HG03159 (cell line): ENCODE data around the gene HOXC11.

Experiments used
- ATAC-seq: cut with Tn5 transposase; IDR thresholded peaks from one replicate; pipeline ENCODE4 v1.9.1; 2021; ENCODE audit warnings: mild to moderate bottlenecking, moderate library complexity; ENCODE audit not compliant: unreplicated experiment

Gene HOXC11

DNA sequence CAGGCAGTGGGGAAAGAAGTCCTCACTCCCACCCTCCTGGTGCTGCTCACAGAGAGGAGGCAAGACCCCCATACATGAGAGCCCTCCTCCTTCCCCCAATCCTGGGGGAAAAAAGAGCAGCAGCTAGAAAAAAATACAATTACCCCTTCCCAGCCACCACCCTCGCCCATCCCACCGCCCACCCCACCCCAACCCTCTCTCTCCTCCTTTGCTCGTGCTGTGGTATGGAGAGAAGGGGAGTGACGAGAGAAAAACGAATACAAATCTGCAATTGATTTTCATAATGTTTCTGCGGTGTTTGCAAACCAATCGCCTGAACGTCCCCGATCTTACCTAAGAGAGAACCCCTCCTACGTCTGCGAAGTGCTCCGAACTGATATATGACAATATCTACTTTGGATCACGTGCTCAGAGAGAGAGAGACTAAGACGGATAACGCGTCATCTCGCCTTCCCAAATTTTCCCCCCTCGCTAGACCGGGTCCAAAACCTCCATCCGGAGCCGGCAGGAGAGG lies at the start of gene HOXC11:
Gene HOXC11 (plus strand): TSS at position 405 of the 514 bp plus-strand sequence. CDS start 116 bp downstream, outside the sequence.
- no peak for ATAC-seq

GRCh38 chr12:53924521-53925405 lies 48.2 kb upstream of the HOXC11 start:
- ATAC-seq, result no peak

GRCh38 chr12:53927220-53928029 lies 45.5 kb upstream of the HOXC11 start:
- no peak for ATAC-seq

- no peak for ATAC-seq
These were observed 44.7 kb upstream of the HOXC11 start for GRCh38 chr12:53928054-53928835.

GRCh38 chr12:53929527-53929926 lies 43.4 kb upstream of the HOXC11 start:
- no peak for ATAC-seq

- no peak for ATAC-seq
These were observed 42.2 kb upstream of the HOXC11 start for GRCh38 chr12:53930591-53931255.

GRCh38 chr12:53931844-53932581 lies 40.9 kb upstream of the HOXC11 start:
- no peak for ATAC-seq

DNA sequence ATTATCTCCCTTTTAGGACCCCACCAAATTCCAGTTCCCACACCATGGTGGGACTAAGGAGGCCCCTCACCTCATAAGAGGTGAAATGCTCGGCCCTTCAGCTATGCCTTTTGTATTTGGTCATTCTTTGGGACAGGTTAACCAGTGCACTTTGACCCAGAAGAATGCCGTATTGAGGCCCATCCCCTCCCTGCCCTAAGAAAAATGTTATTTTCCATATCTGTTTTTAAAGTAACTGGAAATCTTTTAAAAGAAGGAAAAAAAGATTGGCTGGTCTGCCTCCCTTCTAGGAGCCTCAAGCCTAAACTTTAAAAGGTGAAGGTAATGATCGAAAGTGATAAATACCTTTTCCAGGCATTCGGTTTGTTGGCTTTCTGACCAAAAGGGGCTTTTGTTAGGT lies 40.0 kb upstream of the HOXC11 start:
- ATAC-seq, result no peak

DNA sequence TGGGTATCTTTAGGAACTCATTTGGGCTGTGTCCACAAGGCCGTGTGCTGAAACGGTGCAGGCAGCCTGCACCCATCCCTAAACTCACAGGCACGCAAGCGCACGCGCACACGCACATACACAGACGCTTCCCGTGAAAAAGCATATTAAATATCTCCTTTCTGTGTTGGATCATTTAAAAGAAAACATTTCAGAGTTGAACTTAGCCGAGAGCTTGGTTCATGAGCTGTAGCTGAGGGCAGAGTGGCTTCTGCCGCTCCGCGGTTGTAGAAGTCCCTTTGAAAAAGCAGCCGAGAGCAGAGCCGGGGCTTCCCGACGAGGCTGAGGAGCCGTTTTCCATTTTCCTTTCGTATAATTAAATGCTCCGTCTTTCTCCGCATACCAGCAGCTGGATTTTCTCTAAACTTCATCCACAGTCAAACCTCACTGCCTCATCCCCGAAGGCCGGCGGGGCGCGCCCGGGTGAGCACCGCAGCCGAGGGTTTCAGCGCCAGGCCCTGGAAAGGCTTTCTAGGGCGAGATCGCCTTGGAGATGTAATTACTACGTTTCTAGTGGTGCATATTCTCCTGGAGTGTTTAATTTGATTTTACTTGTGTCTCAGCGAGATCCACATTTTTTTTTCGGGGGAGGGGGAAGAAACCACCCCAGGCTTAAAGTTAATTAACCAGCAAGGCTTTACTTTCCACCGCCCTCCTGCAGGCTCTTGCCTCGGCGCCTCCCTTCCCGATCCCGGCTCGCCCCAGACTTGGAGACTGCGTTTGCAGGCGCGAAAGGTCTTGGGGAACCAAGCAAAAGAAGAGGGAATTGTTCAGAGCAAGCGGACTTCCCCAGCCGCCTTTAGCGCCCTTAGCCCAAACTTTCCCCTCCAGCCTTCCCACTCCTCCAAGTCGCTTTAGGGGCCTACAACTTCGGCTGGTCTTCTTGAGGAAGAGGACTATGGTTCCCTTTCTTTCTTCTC lies 37.3 kb upstream of the HOXC11 start:
- no peak for ATAC-seq

DNA sequence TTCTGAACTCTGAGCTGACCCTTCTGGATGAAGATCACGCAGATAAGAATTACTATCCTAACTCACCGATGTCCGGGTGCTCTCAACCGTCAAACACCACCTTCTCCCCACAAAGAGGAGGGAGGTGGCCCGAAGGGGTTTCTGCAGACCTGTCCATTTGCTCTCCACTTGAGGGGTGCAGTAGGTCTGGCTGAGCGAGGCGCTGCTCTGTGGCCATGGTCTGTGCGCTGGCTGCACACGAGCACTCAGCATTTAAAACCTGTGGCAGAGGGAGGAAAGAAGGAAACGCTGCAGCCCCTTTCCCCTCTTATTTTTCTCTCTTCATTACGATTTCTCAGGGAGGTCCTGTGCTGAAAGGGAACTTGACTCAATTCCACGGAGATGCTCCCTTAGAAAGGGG lies 35.8 kb upstream of the HOXC11 start:
- no peak for ATAC-seq

GRCh38 chr12:53937596-53938325 lies 35.2 kb upstream of the HOXC11 start:
- ATAC-seq, result no peak

- no peak for ATAC-seq
These were observed 34.4 kb upstream of the HOXC11 start, which contains the start of gene HOXC13 for GRCh38 chr12:53938326-53939140. HOXC13 (plus strand) TSS chr12:53938831; CDS start chr12:53938907, 76 bp downstream.

- no peak for ATAC-seq
These were observed 33.5 kb upstream of the HOXC11 start for GRCh38 chr12:53939141-53940108.

GRCh38 chr12:53940443-53941014 lies 32.4 kb upstream of the HOXC11 start:
- ATAC-seq, result no peak

DNA sequence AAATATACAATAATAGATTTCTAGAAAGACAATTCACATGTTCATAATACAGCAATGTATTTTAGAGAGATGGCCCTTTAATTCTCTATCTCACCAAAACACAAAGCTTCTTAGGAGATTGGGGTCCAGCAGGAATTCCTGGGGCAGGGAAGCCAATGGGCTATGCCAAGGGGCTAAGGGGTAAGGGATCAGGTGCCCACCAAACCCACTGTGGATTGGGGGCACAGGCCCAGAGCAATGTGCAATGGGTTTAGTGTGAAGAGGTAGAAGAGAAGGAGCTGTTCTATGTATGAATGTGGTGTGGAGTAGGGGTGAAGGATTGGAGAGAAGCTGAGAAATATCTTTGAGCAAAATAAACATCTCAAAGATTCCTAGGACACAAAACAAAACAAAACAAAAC lies 31.7 kb upstream of the HOXC11 start:
- no peak for ATAC-seq
